Gastrocnemius medialis (tissue), 4 donors: ENCODE measurements around the gene MYRF. TPM values are rescaled to one million over a fixed set of nuclear protein-coding genes. Genes with fewer than 3 reads are reported as not detected.

Experiments used
- ATAC-seq, 2 donors: fragments of 150-250 bp; one replicate each; pipeline ENCODE4 v1.9.1; 2016
- DNase-seq, 2 donors: peaks; one replicate each; pipeline ENCODE4 v3.0.0-alpha.2; 2019
- H3K27ac ChIP-seq, 4 donors: fragments of 200-600 bp; sonication (generic); 1 replicate in 1 of 4; 2 replicates in 3 of 4; pipeline ENCODE4 v1.5.1; 2016 to 2018; ENCODE audit warnings: mild to moderate bottlenecking in 2 of 4, moderate library complexity in 1 of 4
- H3K27me3 ChIP-seq, 3 donors: fragments of 200-600 bp; sonication (generic) in 2 of 3; 1 replicate in 1 of 3; 2 replicates in 2 of 3; pipeline versions ENCODE4 v1.5.1 to v1.6.0; 2016 to 2019; ENCODE audit warnings: mild to moderate bottlenecking in 1 of 3, moderate library complexity in 1 of 3
- H3K36me3 ChIP-seq, 2 donors: fragments of 200-600 bp; sonication (generic) in 1 of 2; one replicate each; pipeline ENCODE4 v1.5.1; 2017 to 2018
- H3K4me1 ChIP-seq, 2 donors: fragments of 200-600 bp; sonication (generic) in 1 of 2; one replicate each; pipeline ENCODE4 v1.5.1; 2016 to 2017; ENCODE audit warnings: mild to moderate bottlenecking in 2 of 2
- H3K4me3 ChIP-seq, 4 donors: fragments of 200-600 bp; sonication (generic) in 3 of 4; 1 replicate in 1 of 4; 2 replicates in 3 of 4; pipeline ENCODE4 v1.5.1; 2016 to 2019; ENCODE audit warnings: mild to moderate bottlenecking in 2 of 4
- H3K9me3 ChIP-seq, 3 donors: fragments of 200-600 bp; sonication (generic) in 2 of 3; 1 replicate in 1 of 3; 2 replicates in 2 of 3; pipeline ENCODE4 v1.5.1; 2016 to 2019
- POLR2A ChIP-seq, 2 donors: fragments of 450-650 bp; IDR thresholded peaks; one replicate each; pipeline ENCODE4 v1.6.1; 2017; ENCODE audit warnings: antibody characterized with exemption in 2 of 2, mild to moderate bottlenecking in 2 of 2, moderate library complexity in 2 of 2
- in situ Hi-C, 4 donors: fragments of 200-750 bp; cut with MboI; loops; one replicate each; pipeline versions ENCODE4 v1.15.0 to v1.8.0; 2017; ENCODE audit warnings: low sequenced_read_pairs in 4 of 4
- intact Hi-C: fragments of 100-400 bp; cut with DNase I; formaldehyde crosslinking; loops from one replicate; pipeline ENCODE4 v1.15.1; 2023; ENCODE audit warnings: low total_unique reads
- total RNA-seq, 4 donors: library from RNA; depleted of rRNA; stranded (reverse); fragments of >200 nt; gene quantifications; one replicate each; pipeline versions ENCODE4 v1.1.0 to v1.2.3, GENCODE V29; 2016
- TF ChIP-seq, protein P1 (sequence below), 5 experiments: fragments of 450-650 bp in 3 of 5; fragments of 200-600 bp in 2 of 5; sonication (generic) in 2 of 5; IDR thresholded peaks in 4 of 5; conservative IDR thresholded peaks in 1 of 5; 1 replicate in 4 of 5; 2 replicates in 1 of 5; pipeline ENCODE4 v1.5.1; 2016 to 2019; ENCODE audit warnings: antibody characterized with exemption in 5 of 5, mild to moderate bottlenecking in 3 of 5, moderate library complexity in 3 of 5

MYRF gene
- total RNA-seq, 4 donors from 2014 or later = 0.07 TPM; not detected in 3

DNA sequence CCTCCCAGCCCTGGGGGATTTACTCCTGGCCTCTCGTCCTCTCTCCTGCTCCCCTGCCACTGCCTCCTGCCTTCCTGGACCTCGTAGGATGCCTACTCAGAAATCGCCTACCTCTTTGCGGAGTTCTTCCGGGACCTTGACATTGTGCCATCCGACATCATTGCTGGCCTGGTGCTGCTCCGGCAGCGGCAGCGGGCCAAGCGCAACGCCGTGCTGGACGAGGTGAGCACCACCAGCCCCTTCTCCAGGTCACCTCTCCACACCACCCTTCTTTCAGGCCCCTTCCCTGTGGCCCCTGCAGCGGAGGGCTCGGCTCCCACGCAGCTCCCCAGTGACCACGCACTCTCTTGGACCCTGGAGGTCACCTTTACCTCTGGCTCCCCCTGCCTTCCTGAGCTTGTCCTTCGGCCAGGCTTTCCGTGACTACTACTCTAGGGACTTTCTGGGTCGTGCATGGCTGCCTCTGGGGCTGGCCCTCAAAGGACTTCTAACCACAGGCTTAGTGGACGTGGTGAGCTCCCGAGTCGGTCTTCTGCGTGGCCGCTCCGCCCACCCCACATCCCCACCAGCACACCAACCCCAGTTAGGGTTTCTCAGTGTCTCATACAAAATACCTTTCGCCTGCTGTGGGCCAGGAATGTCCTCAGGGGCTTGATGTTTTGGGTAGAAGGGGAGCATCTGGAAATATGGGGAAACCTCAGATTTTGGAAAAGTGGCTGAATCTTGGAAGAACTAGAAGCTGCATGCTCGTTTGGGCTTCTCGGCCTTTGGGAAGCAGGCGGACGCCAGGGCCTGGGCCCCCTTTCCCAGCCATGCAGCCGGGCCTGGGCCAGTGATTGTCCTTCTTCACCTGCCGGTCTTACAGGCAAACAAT, 24.1 kb upstream of the MYRF start:
- no peaks in the 10 kb centered on the region for H3K9me3 ChIP-seq
- H3K27ac ChIP-seq = no peak overlapping the region
- in situ Hi-C loops (no loop called here), intact Hi-C loops (no loop called here)
- peaks cover 12 to 16% of the 10 kb centered on the region in 2 donors for H3K4me1 ChIP-seq
- no peak overlapping the region for H3K4me3 ChIP-seq
- DNase-seq (no peak), ATAC-seq (no peak)
- TF ChIP-seq, protein P1, sequence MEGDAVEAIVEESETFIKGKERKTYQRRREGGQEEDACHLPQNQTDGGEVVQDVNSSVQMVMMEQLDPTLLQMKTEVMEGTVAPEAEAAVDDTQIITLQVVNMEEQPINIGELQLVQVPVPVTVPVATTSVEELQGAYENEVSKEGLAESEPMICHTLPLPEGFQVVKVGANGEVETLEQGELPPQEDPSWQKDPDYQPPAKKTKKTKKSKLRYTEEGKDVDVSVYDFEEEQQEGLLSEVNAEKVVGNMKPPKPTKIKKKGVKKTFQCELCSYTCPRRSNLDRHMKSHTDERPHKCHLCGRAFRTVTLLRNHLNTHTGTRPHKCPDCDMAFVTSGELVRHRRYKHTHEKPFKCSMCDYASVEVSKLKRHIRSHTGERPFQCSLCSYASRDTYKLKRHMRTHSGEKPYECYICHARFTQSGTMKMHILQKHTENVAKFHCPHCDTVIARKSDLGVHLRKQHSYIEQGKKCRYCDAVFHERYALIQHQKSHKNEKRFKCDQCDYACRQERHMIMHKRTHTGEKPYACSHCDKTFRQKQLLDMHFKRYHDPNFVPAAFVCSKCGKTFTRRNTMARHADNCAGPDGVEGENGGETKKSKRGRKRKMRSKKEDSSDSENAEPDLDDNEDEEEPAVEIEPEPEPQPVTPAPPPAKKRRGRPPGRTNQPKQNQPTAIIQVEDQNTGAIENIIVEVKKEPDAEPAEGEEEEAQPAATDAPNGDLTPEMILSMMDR (IDR thresholded peaks at IDR 0.05 in 4 of 5, conservative IDR thresholded peaks at IDR 0.05 in 1 of 5) = no peak
- no peak for TF ChIP-seq POLR2A (IDR thresholded peaks at IDR 0.05)
- no peaks in the 10 kb centered on the region for H3K36me3 ChIP-seq
- H3K27me3 ChIP-seq = no peaks in the 10 kb centered on the region

DNA sequence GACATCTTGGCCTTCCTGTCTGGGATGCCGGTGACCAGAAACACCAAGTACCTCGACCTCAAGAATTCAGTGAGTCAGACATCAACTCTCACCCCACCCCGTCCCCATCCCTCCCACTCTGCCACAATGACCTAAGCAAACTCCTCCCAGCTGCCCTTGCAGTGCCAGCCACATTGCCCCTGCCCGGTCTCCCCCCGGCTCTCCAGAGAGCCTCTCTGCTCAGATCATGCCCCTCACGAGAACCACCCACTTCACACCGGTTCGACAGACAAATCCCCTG, 23.6 kb upstream of the MYRF start:
- TF ChIP-seq POLR2A (IDR thresholded peaks at IDR 0.05) = no peak
- TF ChIP-seq, protein P1 (IDR thresholded peaks at IDR 0.05 in 4 of 5, conservative IDR thresholded peaks at IDR 0.05 in 1 of 5) = no peak
- in situ Hi-C loops (no loop called here), intact Hi-C loops (no loop called here)
- H3K4me3 ChIP-seq = no peak overlapping the region
- DNase-seq = no peak
- no peaks in the 10 kb centered on the region for H3K9me3 ChIP-seq
- H3K27ac ChIP-seq = no peak overlapping the region
- H3K4me1 ChIP-seq = peaks cover 12 to 16% of the 10 kb centered on the region in 2 donors
- H3K36me3 ChIP-seq = no peaks in the 10 kb centered on the region
- ATAC-seq = no peak
- H3K27me3 ChIP-seq = no peaks in the 10 kb centered on the region

DNA sequence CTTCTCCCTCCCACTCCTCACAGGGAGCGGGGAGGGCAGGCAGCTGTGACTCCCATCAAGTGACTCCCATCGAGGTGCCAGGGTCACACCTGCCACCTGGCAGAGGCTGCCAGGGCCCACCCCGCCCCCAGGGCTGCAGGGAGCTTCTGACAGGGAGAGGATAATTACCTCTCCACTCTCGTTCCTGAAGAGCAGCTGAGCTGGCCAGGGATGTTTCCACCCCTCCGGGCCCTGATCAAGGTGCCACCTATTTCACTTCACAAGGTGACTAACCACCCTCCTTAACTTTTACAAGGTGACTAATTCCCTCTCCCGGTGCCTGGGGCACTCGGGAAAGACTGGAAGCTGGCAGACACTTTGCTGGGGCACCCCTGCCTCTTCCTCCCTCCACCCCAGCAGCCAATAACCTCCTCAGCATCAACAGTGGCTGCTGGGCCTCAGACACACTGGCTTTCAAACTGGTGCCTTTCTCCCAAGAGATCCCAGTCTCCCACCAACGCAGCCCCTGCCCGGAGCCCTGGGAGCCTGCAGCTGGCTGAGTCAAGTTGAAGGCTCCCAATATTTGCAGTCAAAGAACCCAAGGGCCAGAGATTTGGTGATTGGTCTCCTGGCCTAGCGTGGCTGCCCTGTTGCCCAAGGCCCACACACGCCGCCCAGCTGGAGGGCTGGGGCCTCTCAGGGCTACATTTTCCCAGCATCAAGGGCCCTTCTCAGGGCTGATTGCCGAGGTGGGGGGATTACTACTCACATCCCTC, 22.0 kb upstream of the MYRF start:
- ATAC-seq = no peak
- TF ChIP-seq POLR2A (IDR thresholded peaks at IDR 0.05) = no peak
- TF ChIP-seq, protein P1 (IDR thresholded peaks at IDR 0.05 in 4 of 5, conservative IDR thresholded peaks at IDR 0.05 in 1 of 5) = no peak
- no peak for DNase-seq
- in situ Hi-C loops (loop anchor here (5.0 to 10.0 kb wide), 3 partner anchors 48 to 56 kb away; partner anchors contain the start of gene DAGLA (in 1 of the 4)), intact Hi-C loops (loop anchor here (5.0 kb wide), 2 partner anchors 33 to 253 kb away; no protein-coding TSS in a partner anchor)
- H3K27ac ChIP-seq = no peak overlapping the region
- no peaks in the 10 kb centered on the region for H3K27me3 ChIP-seq
- no peaks in the 10 kb centered on the region for H3K36me3 ChIP-seq
- peaks cover 12 to 16% of the 10 kb centered on the region in 2 donors for H3K4me1 ChIP-seq
- H3K4me3 ChIP-seq = no peak overlapping the region
- H3K9me3 ChIP-seq = no peaks in the 10 kb centered on the region

DNA sequence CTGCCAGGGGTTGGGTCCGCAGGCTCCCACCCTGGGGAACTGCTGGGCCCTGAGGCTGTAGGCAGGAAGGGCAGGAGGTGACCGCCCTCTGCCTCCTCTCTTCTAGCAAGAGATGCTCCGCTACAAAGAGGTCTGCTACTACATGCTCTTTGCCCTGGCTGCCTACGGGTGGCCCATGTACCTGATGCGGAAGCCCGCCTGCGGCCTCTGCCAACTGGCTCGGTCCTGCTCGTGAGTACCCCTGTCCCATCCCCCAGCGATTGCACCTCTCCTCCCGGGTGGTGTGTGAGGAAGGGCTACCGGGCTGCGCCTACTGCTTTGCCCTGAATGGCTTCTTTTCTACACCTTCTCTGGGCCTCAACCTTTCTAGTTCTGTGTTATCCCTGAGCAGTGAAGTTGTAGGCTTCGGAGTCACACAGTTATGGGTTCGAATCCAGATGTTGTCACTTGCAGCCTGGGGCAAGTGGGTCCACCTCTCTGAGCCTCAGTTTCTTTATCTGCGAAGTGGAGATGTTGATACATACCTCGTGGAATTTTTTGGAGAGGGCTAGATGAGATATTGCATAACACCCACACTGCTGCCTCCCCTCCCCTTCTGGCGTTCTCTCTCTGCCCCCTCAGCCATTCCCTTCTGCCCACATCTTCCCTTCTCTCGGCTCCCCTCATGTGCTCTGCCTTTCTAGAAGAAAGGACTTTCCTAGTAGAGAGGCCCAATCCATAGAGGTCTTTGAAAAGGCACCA, 21.1 kb upstream of the MYRF start:
- TF ChIP-seq, protein P1 (IDR thresholded peaks at IDR 0.05 in 4 of 5, conservative IDR thresholded peaks at IDR 0.05 in 1 of 5) = no peak
- TF ChIP-seq POLR2A (IDR thresholded peaks at IDR 0.05) = no peak
- intact Hi-C loops = loop anchor here (5.0 kb wide), 2 partner anchors 34 to 254 kb away; no protein-coding TSS in a partner anchor

More for the DNA sequence above, 21.1 kb upstream of the MYRF start:
- peak overlapping the region; percentile 81 to 90 (median 86) for H3K27ac ChIP-seq
- H3K27me3 ChIP-seq = no peaks in the 10 kb centered on the region
- H3K36me3 ChIP-seq = peaks cover 0 to 5% of the 10 kb centered on the region in 2 donors
- peaks cover 12 to 16% of the 10 kb centered on the region in 2 donors for H3K4me1 ChIP-seq
- no peak overlapping the region for H3K4me3 ChIP-seq
- DNase-seq (no peak), ATAC-seq (no peak)
- no peaks in the 10 kb centered on the region for H3K9me3 ChIP-seq
- in situ Hi-C loops = loop anchor here (5.0 to 10.0 kb wide), 3 partner anchors 49 to 57 kb away; partner anchors contain the start of gene DAGLA (in 1 of the 4)
